ENCODE data around the gene DAG1.

The DAG1 gene

GRCh38 chr3:49554633-49555265, 84.7 kb downstream of the DAG1 start:
- peak; percentile 54 for DNase-seq (ENCODE audit: low spot score)

GRCh38 chr3:49556500-49557275, 86.6 kb downstream of the DAG1 start:
- DNase-seq (ENCODE audit: low spot score), result peak; percentile 49

- DNase-seq (ENCODE audit: low spot score), result no peak
Observed at GRCh38 chr3:49563040-49563578, 93.0 kb downstream of the DAG1 start.

- peak; percentile 48 for DNase-seq (ENCODE audit: low spot score)
Observed at GRCh38 chr3:49563766-49564165, 93.7 kb downstream of the DAG1 start.

- DNase-seq (ENCODE audit: low spot score), result no peak
Observed at GRCh38 chr3:49566312-49566711, 96.2 kb downstream of the DAG1 start.

- DNase-seq (ENCODE audit: low spot score), result no peak
Observed at GRCh38 chr3:49567406-49567805, 97.3 kb downstream of the DAG1 start.

- no peak for DNase-seq (ENCODE audit: low spot score)
Observed at GRCh38 chr3:49568965-49569364, 98.9 kb downstream of the DAG1 start.

GRCh38 chr3:49570028-49570654, 100.1 kb downstream of the DAG1 start:
- no peak for DNase-seq (ENCODE audit: low spot score)

- no peak for DNase-seq (ENCODE audit: low spot score)
Observed at GRCh38 chr3:49582177-49582576, 112.1 kb downstream of the DAG1 start.
